ENCODE measurements around the gene SHQ1. TPM values are rescaled to one million over a fixed set of nuclear protein-coding genes. Genes with fewer than 3 reads are reported as not detected.

The SHQ1 gene
- total and polyA plus RNA-seq, 9 of the 15 experiments (the other 6 are each of a cell fraction or from before 2014, with no cell fraction given), result 9.2 to 25.0 (median 14.1) TPM

GRCh38 chr3:72860846-72861245 is 12.6 kb upstream of the SHQ1 start:
- intact Hi-C loops (cut with micrococcal nuclease), result no loop called here
- no peak overlapping the region for H3K9ac ChIP-seq (ENCODE audit: insufficient read depth in 1 of 2, low read depth in 2 of 2, low read length in 2 of 2)
- 11% methylated on average over 1 of the region's 1 CpG for WGBS (ENCODE audit: insufficient coverage, low coverage, missing lambda C conversion rate)
- no peak overlapping the region for H3K27ac ChIP-seq (ENCODE audit: extremely low read depth, low read depth, low read length)
- H3K9me3 ChIP-seq (replicated peaks; ENCODE audit: control insufficient read depth, insufficient read depth, low read depth, low read length), result no peaks in the 10 kb centered on the region
- ATAC-seq, result no peak
- H3K4me3 ChIP-seq, result no peak overlapping the region
- no peaks in the 10 kb centered on the region for H4K20me1 ChIP-seq (replicated peaks; ENCODE audit: control insufficient read depth, insufficient read depth, low read length)
- ChIA-PET POLR2A (no interaction called here), CTCF (ENCODE audit: low intra/inter-chr PET ratio) (interaction anchor here (0.7 kb wide), 1 partner anchor 979 kb away, joined by 3 read pairs; no protein-coding TSS in a partner anchor)
- H3K36me3 ChIP-seq (ENCODE audit: control insufficient read depth, insufficient read depth, low read length), result no peaks in the 10 kb centered on the region
- H3K4me2 ChIP-seq (ENCODE audit: insufficient read depth, low read length), result no peak overlapping the region
- no peaks in the 10 kb centered on the region for H3K79me2 ChIP-seq (ENCODE audit: control insufficient read depth, insufficient read depth, low read length)
- 0 out of 5 replicates have a peak, but pooled peaks cover 0 to 3% of the 10 kb centered on the region in 2 experiments for H3K4me1 ChIP-seq (replicated peaks in 1 of 2; ENCODE audit: control insufficient read depth in 2 of 2, insufficient read depth in 2 of 2, low read length in 2 of 2)
- no peak overlapping the region for H2AFZ ChIP-seq (ENCODE audit: low read depth, low read length)
- FAIRE-seq, result no peak
- TF ChIP-seq TGIF2 (CRISPR knock-in tag; IDR thresholded peaks at IDR 0.05) (no peak), ZNF41 (CRISPR knock-in tag; conservative IDR thresholded peaks at IDR 0.05) (no peak), TSC22D4 (tag; IDR thresholded peaks at IDR 0.05) (no peak), ZNF592 (IDR thresholded peaks at IDR 0.05) (no peak), SREBF1 (IDR thresholded peaks at IDR 0.05; ENCODE audit: borderline replicate concordance, low read depth, low read length) (no peak), ZNF121 (CRISPR knock-in tag; conservative IDR thresholded peaks at IDR 0.05) (no peak), ZNF311 (CRISPR knock-in tag; IDR thresholded peaks at IDR 0.05) (no peak), POLR2G (IDR thresholded peaks at IDR 0.05; ENCODE audit: low read depth, low read length) (no peak), MCM7 (IDR thresholded peaks at IDR 0.05) (no peak), MAFF (IDR thresholded peaks at IDR 0.05; ENCODE audit: low read length) (no peak)
- in situ Hi-C loops (cut with MboI), result no loop called here
- no peaks in the 10 kb centered on the region for H3K27me3 ChIP-seq (ENCODE audit: control insufficient read depth in 2 of 2, insufficient read depth in 2 of 2, low read length in 2 of 2)
- DNase-seq (ENCODE audit: extremely low read depth in 1 of 4, low spot score in 3 of 4), result no peak
- no peaks in the 10 kb centered on the region for H3K9me1 ChIP-seq (ENCODE audit: control insufficient read depth, insufficient read depth, low read length)
- BruUV-seq (replicated peaks), result no TSS peak
